Psoas muscle (tissue), 8 donors: ENCODE measurements around the gene ARL13B. TPM values are rescaled to one million over a fixed set of nuclear protein-coding genes. Genes with fewer than 3 reads are reported as not detected.
"Not testable (repeated sequence)": the region's sequence is repeated elsewhere in the genome, so short reads cannot be mapped to it uniquely, and the experiment has no call there.

Experiments
- ATAC-seq, 4 donors: fragments of 200-7000 bp; cut with Tn5 transposase; one replicate each; pipeline ENCODE4 v1.9.1; 2020; ENCODE audit warnings: moderate library complexity in 3 of 4, mild to moderate bottlenecking in 2 of 4
- DNase-seq, 2 donors: peaks; one replicate each; pipeline ENCODE4 v3.0.0-alpha.2; 2020
- H3K27ac ChIP-seq: fragments of 200-600 bp; one replicate; pipeline ENCODE4 v1.8.0; 2022
- H3K27me3 ChIP-seq, 3 donors: fragments of 200-600 bp in 1 of 3; one replicate each; pipeline versions ENCODE4 v1.6.1 to v1.8.0; 2013 to 2022; ENCODE audit warnings: low read length in 2 of 3, mild to moderate bottlenecking in 2 of 3, moderate library complexity in 1 of 3; ENCODE audit not compliant: insufficient read depth in 3 of 3
- H3K36me3 ChIP-seq, 2 donors: fragments of 200-600 bp in 1 of 2; one replicate each; pipeline versions ENCODE4 v1.6.1 to v1.8.0; 2013 to 2022; ENCODE audit warnings: low read depth in 1 of 2, mild to moderate bottlenecking in 1 of 2, moderate library complexity in 1 of 2; ENCODE audit not compliant: insufficient read depth in 1 of 2
- H3K4me1 ChIP-seq: fragments of 200-600 bp; one replicate; pipeline ENCODE4 v1.8.0; 2022
- H3K4me3 ChIP-seq: fragments of 200-600 bp; one replicate; pipeline ENCODE4 v1.8.0; 2022; ENCODE audit warnings: mild to moderate bottlenecking
- H3K9me3 ChIP-seq: fragments of 200-600 bp; one replicate; pipeline ENCODE4 v1.8.0; 2022
- CTCF ChIP-seq: fragments of 200-600 bp; IDR thresholded peaks from one replicate; pipeline ENCODE4 v1.8.0; 2022; ENCODE audit warnings: antibody characterized with exemption
- WGBS, 3 donors: extraction: QIAGEN DNeasy Blood & Tissue Kit; methylation state at CpG; one replicate each; pipeline versions ENCODE4 v1.1.6 to v1.1.7; 2013; 5-methylcytosine and 5-hydroxymethylcytosine counted together
- intact Hi-C, 2 donors: fragments of 100-400 bp; cut with DNase I; formaldehyde crosslinking; loops; one replicate each; pipeline versions ENCODE4 v1.11.0 to v1.14.2; 2022
- polyA plus RNA-seq, 3 donors: library from polyadenylated mRNA; stranded (reverse); fragments of 200-250 nt; gene quantifications; one replicate each; pipeline ENCODE4 v1.2.3, GENCODE V29; 2013
- total RNA-seq, 4 donors: library from RNA; stranded (reverse); fragmentation: NEBNext Ultra II Directional in 2 of 4; extraction: Animal tissue kit (Norgen Biotek cat#: 25700) in 2 of 4; gene quantifications; one replicate each; pipeline versions ENCODE4 v1.2.1 to v1.2.4, GENCODE V29; 2021 to 2023
- donor health status: healthy with polysubstance abuse.
- donor health status: DM: no; HTN: no; CAD: no; lungs with moderate emphysema.
- donor health status: Bipolar disorder and iron deficiency.
- donor health status: healthy.
- donor health status: DM: yes; HTN: yes; CAD: no.
- donor health status: DM: no; HTN: no; CAD: no.
- donor health status: DM: no; HTN: no; CAD: no.
- donor health status: DM: yes; HTN: yes; CAD: no.

Gene ARL13B
- total and polyA plus RNA-seq, 7 donors: 0.86 to 2.6 (median 1.8) TPM

GRCh38 chr3:94026623-94027022 is 46.7 kb downstream of the ARL13B start:
- ATAC-seq: no peak
- intact Hi-C loops: no loop called here
- TF ChIP-seq CTCF: no peak
- Histone ChIP-seq H3K9me3 (no peaks in the 10 kb centered on the region), H3K36me3 (no peaks in the 10 kb centered on the region), H3K27ac (no peak overlapping the region), H3K27me3 (no peaks in the 10 kb centered on the region), H3K4me1 (no peaks in the 10 kb centered on the region), H3K4me3 (no peak overlapping the region)
- WGBS, 3 donors: 84 to 91% (median 86%) methylated on average over 2 of the region's 2 CpGs
- DNase-seq: no peak

GRCh38 chr3:94028093-94028837 is 48.3 kb downstream of the ARL13B start, which contains the start of gene STX19:
STX19 (minus strand) TSS chr3:94028597; CDS start chr3:94015269, 13,328 bp downstream.
- intact Hi-C loops: no loop called here
- Histone ChIP-seq H3K36me3 (no peaks in the 10 kb centered on the region), H3K27me3 (no peaks in the 10 kb centered on the region), H3K4me1 (no peaks in the 10 kb centered on the region), H3K27ac (no peak within 1 kb of the TSS), H3K9me3 (no peaks in the 10 kb centered on the region), H3K4me3 (no peak within 1 kb of the TSS)
- TF ChIP-seq CTCF: no peak
- no peak for ATAC-seq
- 71 to 74% (median 72%) methylated on average over 8 of the region's 8 CpGs for WGBS, 3 donors
- DNase-seq: no peak

GRCh38 chr3:94036909-94037507 is 57.1 kb downstream of the ARL13B start:
- intact Hi-C loops: no loop called here
- Histone ChIP-seq H3K27ac (no peak overlapping the region), H3K36me3 (peaks cover 0 to 5% of the 10 kb centered on the region in 2 donors), H3K4me3 (no peak overlapping the region), H3K9me3 (no peaks in the 10 kb centered on the region), H3K27me3 (no peaks in the 10 kb centered on the region), H3K4me1 (no peaks in the 10 kb centered on the region)
- DNase-seq (no peak), ATAC-seq (no peak)
- TF ChIP-seq CTCF: peak; percentile 33
- 74 to 80% (median 77%) methylated on average over 3 of the region's 3 CpGs for WGBS, 3 donors

GRCh38 chr3:94043285-94043684 is 63.3 kb downstream of the ARL13B start:
- WGBS, 3 donors: 86 to 91% (median 91%) methylated on average over 1 of the region's 1 CpG
- peaks cover 0 to 5% of the 10 kb centered on the region in 2 donors for H3K36me3 ChIP-seq

GRCh38 chr3:94044100-94044936 is 64.4 kb downstream of the ARL13B start:
- ATAC-seq, H3K4me1 ChIP-seq, H3K27ac ChIP-seq, H3K4me3 ChIP-seq, H3K36me3 ChIP-seq, intact Hi-C loops, H3K27me3 ChIP-seq, H3K9me3 ChIP-seq: not testable (repeated sequence)
- WGBS, 3 donors: 97 to 99% (median 98%) methylated on average over 53 to 61 of the region's 61 CpGs
- peak in 1 of 2 donors; percentile 35 for DNase-seq

More at GRCh38 chr3:94043285-94043684, 63.3 kb downstream of the ARL13B start:
- TF ChIP-seq CTCF: no peak
- ATAC-seq (no peak), DNase-seq (no peak)
- H3K27ac ChIP-seq: no peak overlapping the region
- no peaks in the 10 kb centered on the region for H3K27me3 ChIP-seq
- H3K4me1 ChIP-seq: no peaks in the 10 kb centered on the region
- intact Hi-C loops: no loop called here
- no peak overlapping the region for H3K4me3 ChIP-seq
- no peaks in the 10 kb centered on the region for H3K9me3 ChIP-seq
